22Rv1 (cell line): ENCODE measurements around the gene CDC73.

Experiments
- CTCF ChIP-seq: fragments of 450-650 bp; IDR thresholded peaks from 2 replicates; pipeline ENCODE4 v1.5.1; 2017; ENCODE audit warnings: mild to moderate bottlenecking
- ZFX ChIP-seq: fragments of 450-650 bp; IDR thresholded peaks from 2 replicates; pipeline ENCODE4 v1.6.1; 2017; ENCODE audit warnings: antibody characterized with exemption, borderline replicate concordance

GRCh38 chr1:193184776-193185175, 62.9 kb downstream of the CDC73 start:
- TF ChIP-seq CTCF (no peak), ZFX (no peak)
